Loucy (cell line): ENCODE data around the gene APMAP.

Source experiments
- H2AFZ ChIP-seq: fragments of 200-600 bp; sonication (generic); 2 replicates; pipeline ENCODE4 v1.6.0; 2016; ENCODE audit warnings: antibody characterized with exemption, mild to moderate bottlenecking, low read length, moderate library complexity
- H3F3A ChIP-seq: fragments of 200-600 bp; 2 replicates; pipeline ENCODE4 v1.6.0; 2016; ENCODE audit warnings: antibody characterized with exemption, low read depth, mild to moderate bottlenecking
- H3K27me3 ChIP-seq: fragments of 200-600 bp; sonication (generic); 2 replicates; pipeline ENCODE4 v1.6.1; 2014; ENCODE audit warnings: low read length, mild to moderate bottlenecking; ENCODE audit not compliant: insufficient read depth, poor library complexity, severe bottlenecking
- H3K36me3 ChIP-seq: fragments of 200-600 bp; sonication (generic); 2 replicates; pipeline ENCODE4 v1.6.1; 2016; ENCODE audit warnings: low read length; ENCODE audit not compliant: insufficient read depth
- H3K4me1 ChIP-seq: fragments of 200-600 bp; sonication (generic); 2 replicates; pipeline ENCODE4 v1.5.1; 2014; ENCODE audit warnings: low read length, mild to moderate bottlenecking; ENCODE audit not compliant: insufficient read depth, poor library complexity, severe bottlenecking
- H3K4me2 ChIP-seq: fragments of 200-600 bp; sonication (generic); 2 replicates; pipeline ENCODE4 v1.6.0; 2014; ENCODE audit warnings: antibody characterized with exemption, low read length, low read depth, mild to moderate bottlenecking; ENCODE audit not compliant: poor library complexity, severe bottlenecking
- H3K4me3 ChIP-seq: fragments of 200-600 bp; sonication (generic); 2 replicates; pipeline ENCODE4 v1.5.1; 2014; ENCODE audit warnings: low read length, mild to moderate bottlenecking, mixed read lengths; ENCODE audit not compliant: poor library complexity, severe bottlenecking
- H3K79me2 ChIP-seq: fragments of 200-600 bp; sonication (generic); 2 replicates; pipeline ENCODE4 v1.6.1; 2014; ENCODE audit warnings: low read length; ENCODE audit not compliant: insufficient read depth
- H3K9ac ChIP-seq: fragments of 200-600 bp; sonication (generic); 2 replicates; pipeline ENCODE4 v1.6.0; 2014; ENCODE audit warnings: mild to moderate bottlenecking, low read depth, low read length, moderate library complexity; ENCODE audit not compliant: poor library complexity, severe bottlenecking
- H3K9me2 ChIP-seq: fragments of 200-600 bp; sonication (generic); replicated peaks from 2 replicates; pipeline ENCODE4 v1.6.1; 2016; ENCODE audit warnings: low read depth, low read length, mixed read lengths
- H3K9me3 ChIP-seq: fragments of 200-600 bp; sonication (generic); 2 replicates; pipeline ENCODE4 v1.6.1; 2014; ENCODE audit warnings: mild to moderate bottlenecking, antibody characterized with exemption, low read length, low read depth; ENCODE audit not compliant: insufficient read depth
- H4K20me1 ChIP-seq: fragments of 200-600 bp; sonication (generic); 2 replicates; pipeline ENCODE4 v1.6.0; 2014; ENCODE audit warnings: antibody characterized with exemption, low read length, mild to moderate bottlenecking; ENCODE audit not compliant: insufficient read depth, poor library complexity, severe bottlenecking
- EZH2phosphoT487 ChIP-seq: fragments of 200-600 bp; IDR thresholded peaks from 2 replicates; pipeline ENCODE4 v1.6.1; 2018; ENCODE audit warnings: antibody characterized with exemption, mild to moderate bottlenecking, moderate library complexity, borderline replicate concordance
- TF ChIP-seq, protein P1 (sequence below): fragments of 200-600 bp; sonication (generic); conservative IDR thresholded peaks from 2 replicates; pipeline ENCODE4 v1.5.1; 2014; ENCODE audit warnings: mild to moderate bottlenecking, antibody characterized with exemption, low read length

Gene APMAP

DNA sequence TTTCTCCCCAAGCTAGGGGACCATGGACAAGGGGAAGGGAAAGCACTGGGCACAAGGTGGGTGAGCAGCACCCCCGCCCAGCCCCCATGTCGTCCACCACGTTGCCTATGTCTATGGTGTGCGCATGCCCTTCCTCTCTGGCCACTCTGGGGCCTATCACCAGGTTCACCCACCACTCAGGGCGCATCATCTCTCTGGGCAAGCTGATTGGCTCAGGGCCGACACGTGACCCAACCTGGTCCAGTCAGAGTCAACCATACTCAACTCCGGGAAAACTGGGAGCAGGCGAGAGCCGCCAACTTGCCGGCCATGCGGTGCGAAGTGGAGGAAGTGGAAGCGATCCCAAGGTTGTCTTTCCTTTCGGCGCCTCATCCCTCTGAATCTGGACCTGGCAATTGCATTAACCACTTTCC is 39.5 kb upstream of the APMAP start:
- Histone ChIP-seq H3K79me2 (peaks cover 46% of the 10 kb centered on the region), H3K9me2 (no peaks in the 10 kb centered on the region), H3K4me2 (no peak overlapping the region), H4K20me1 (no peaks in the 10 kb centered on the region), H3F3A (peaks cover 10% of the 10 kb centered on the region; the same call in 1 of the 2 replicates), H3K36me3 (peaks cover 21% of the 10 kb centered on the region; the same call in 1 of the 2 replicates), H3K9me3 (no peaks in the 10 kb centered on the region), H2AFZ (no peak overlapping the region), H3K4me1 (peaks cover 36% of the 10 kb centered on the region), H3K27me3 (no peaks in the 10 kb centered on the region), H3K9ac (no peak overlapping the region), H3K4me3 (no peak overlapping the region)
- TF ChIP-seq EZH2phosphoT487: no peak
- TF ChIP-seq, protein P1, sequence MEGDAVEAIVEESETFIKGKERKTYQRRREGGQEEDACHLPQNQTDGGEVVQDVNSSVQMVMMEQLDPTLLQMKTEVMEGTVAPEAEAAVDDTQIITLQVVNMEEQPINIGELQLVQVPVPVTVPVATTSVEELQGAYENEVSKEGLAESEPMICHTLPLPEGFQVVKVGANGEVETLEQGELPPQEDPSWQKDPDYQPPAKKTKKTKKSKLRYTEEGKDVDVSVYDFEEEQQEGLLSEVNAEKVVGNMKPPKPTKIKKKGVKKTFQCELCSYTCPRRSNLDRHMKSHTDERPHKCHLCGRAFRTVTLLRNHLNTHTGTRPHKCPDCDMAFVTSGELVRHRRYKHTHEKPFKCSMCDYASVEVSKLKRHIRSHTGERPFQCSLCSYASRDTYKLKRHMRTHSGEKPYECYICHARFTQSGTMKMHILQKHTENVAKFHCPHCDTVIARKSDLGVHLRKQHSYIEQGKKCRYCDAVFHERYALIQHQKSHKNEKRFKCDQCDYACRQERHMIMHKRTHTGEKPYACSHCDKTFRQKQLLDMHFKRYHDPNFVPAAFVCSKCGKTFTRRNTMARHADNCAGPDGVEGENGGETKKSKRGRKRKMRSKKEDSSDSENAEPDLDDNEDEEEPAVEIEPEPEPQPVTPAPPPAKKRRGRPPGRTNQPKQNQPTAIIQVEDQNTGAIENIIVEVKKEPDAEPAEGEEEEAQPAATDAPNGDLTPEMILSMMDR: no peak

DNA sequence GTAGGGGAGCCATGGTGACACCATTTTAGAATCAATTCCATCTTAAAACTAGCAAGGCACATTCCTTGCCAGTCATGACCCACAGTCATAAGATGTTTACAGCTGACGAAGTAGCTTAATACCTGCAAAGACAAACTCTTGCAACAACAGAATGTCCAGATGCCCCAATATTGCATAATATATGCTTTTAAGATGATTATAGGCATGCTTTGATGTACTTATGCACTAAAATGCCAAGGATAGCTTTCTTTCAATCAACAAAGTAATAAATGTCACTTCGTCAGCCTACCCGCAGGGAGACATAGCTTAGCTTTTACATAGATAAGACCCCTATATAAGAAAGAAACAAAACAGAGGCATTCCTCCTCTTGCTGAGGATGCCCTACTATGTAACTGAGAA is 38.7 kb upstream of the APMAP start:
- Histone ChIP-seq H3K9me2 (no peaks in the 10 kb centered on the region), H3K36me3 (peaks cover 21% of the 10 kb centered on the region; the same call in 1 of the 2 replicates), H3K4me2 (no peak overlapping the region), H3F3A (peaks cover 4% of the 10 kb centered on the region; the same call in 1 of the 2 replicates), H4K20me1 (no peaks in the 10 kb centered on the region), H3K4me1 (peaks cover 35% of the 10 kb centered on the region), H3K27me3 (no peaks in the 10 kb centered on the region), H3K4me3 (no peak overlapping the region), H3K79me2 (peaks cover 43% of the 10 kb centered on the region), H3K9ac (no peak overlapping the region), H3K9me3 (no peaks in the 10 kb centered on the region), H2AFZ (no peak overlapping the region)
- TF ChIP-seq EZH2phosphoT487: no peak
- TF ChIP-seq, protein P1: no peak

DNA sequence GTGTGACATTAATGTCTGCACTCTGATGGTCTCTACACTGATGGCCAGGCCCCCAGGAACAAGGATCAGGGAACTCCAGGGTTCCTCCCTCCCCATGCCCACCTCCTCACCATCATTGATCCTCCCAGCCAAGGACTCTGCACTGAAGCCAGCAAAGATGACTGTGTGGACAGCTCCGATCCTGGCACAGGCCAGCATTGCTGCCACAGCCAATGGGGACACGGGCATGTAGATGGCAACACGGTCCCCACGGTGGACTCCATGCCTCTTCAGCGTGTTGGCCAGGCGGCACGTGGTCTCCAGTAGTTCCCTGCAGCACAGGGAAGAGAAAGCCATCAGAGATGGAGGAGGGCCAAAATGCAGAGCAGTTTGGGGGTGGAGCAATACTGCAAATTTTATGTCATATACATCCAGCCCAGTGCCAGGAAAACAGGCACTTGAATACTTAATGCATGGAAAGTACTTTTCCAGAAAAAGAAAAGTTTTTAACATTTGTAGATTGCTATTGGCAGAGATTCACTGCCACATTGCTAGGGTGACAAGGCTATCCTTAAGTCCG is 38.2 kb upstream of the APMAP start:
- Histone ChIP-seq H3K4me2 (no peak overlapping the region), H2AFZ (no peak overlapping the region), H3K79me2 (peaks cover 43% of the 10 kb centered on the region), H3K9ac (no peak overlapping the region), H3K4me3 (no peak overlapping the region), H3K9me3 (no peaks in the 10 kb centered on the region), H3K4me1 (peaks cover 35% of the 10 kb centered on the region), H3K9me2 (no peaks in the 10 kb centered on the region), H3F3A (no peaks in the 10 kb centered on the region), H4K20me1 (no peaks in the 10 kb centered on the region), H3K27me3 (no peaks in the 10 kb centered on the region), H3K36me3 (peaks cover 21% of the 10 kb centered on the region; the same call in 1 of the 2 replicates)
- TF ChIP-seq, protein P1: no peak
- no peak for TF ChIP-seq EZH2phosphoT487
